ENCODE measurements around the gene ACAP1. TPM values are rescaled to one million over a fixed set of nuclear protein-coding genes. Genes with fewer than 3 reads are reported as not detected.

ACAP1 gene
- total RNA-seq, 1 experiment from 2014 or later, result 58.6 TPM

GRCh38 chr17:7325031-7325528, 11.2 kb upstream of the ACAP1 start:
- TF ChIP-seq CTCF (IDR thresholded peaks at IDR 0.05) (no peak), NR3C1 (CRISPR knock-in tag; conservative IDR thresholded peaks at IDR 0.05; ENCODE audit: low read depth) (no peak), ETV6 (CRISPR knock-in tag; IDR thresholded peaks at IDR 0.05) (no peak), IRF2 (CRISPR knock-in tag; IDR thresholded peaks at IDR 0.05; ENCODE audit: borderline replicate concordance, low read depth) (no peak), USF1 (CRISPR knock-in tag; IDR thresholded peaks at IDR 0.05) (no peak), RORB (CRISPR knock-in tag; IDR thresholded peaks at IDR 0.05) (no peak), ZNF396 (CRISPR knock-in tag; IDR thresholded peaks at IDR 0.05; ENCODE audit: borderline replicate concordance) (no peak), ZNF532 (CRISPR knock-in tag; IDR thresholded peaks at IDR 0.05; ENCODE audit: borderline replicate concordance) (no peak), TEAD1 (CRISPR knock-in tag; IDR thresholded peaks at IDR 0.05) (no peak), HMGXB4 (CRISPR knock-in tag; IDR thresholded peaks at IDR 0.05) (no peak), NR1H2 (CRISPR knock-in tag; IDR thresholded peaks at IDR 0.05) (no peak), ZNF138 (CRISPR knock-in tag; conservative IDR thresholded peaks at IDR 0.05) (no peak), CDX4 (CRISPR knock-in tag; IDR thresholded peaks at IDR 0.05; ENCODE audit: borderline replicate concordance) (no peak), EMX1 (CRISPR knock-in tag; IDR thresholded peaks at IDR 0.05) (no peak), TEAD4 (CRISPR knock-in tag; IDR thresholded peaks at IDR 0.05) (no peak), ZNF263 (CRISPR knock-in tag; IDR thresholded peaks at IDR 0.05; ENCODE audit: low read depth) (no peak)
- H3K4me1 Mint-ChIP-seq, result peaks cover 12% of the 10 kb centered on the region
- H3K27ac Mint-ChIP-seq, result no peak overlapping the region
- H3K9me3 Mint-ChIP-seq, result no peaks in the 10 kb centered on the region
- H3K36me3 Mint-ChIP-seq, result peaks cover 43% of the 10 kb centered on the region
- CTCF ChIA-PET, result interaction anchor here (0.8 to 2.3 kb wide), 4 partner anchors 11 to 235 kb away, joined by 3 to 12 read pairs (median 6); partner anchors contain the start of gene ACAP1
- no peak for DNase-seq (ENCODE audit: low spot score)
- POLR2A ChIA-PET, result no interaction called here
- H3K4me3 Mint-ChIP-seq, result no peak overlapping the region
- ATAC-seq, result no peak
- H3K27me3 Mint-ChIP-seq (ENCODE audit: low read depth), result no peaks in the 10 kb centered on the region

GRCh38 chr17:7326186-7326585, 10.1 kb upstream of the ACAP1 start:
- no peak for ATAC-seq
- H3K4me1 Mint-ChIP-seq, result peaks cover 16% of the 10 kb centered on the region
- POLR2A ChIA-PET, result no interaction called here
- no peaks in the 10 kb centered on the region for H3K9me3 Mint-ChIP-seq
- peaks cover 34% of the 10 kb centered on the region for H3K36me3 Mint-ChIP-seq
- no peak overlapping the region for H3K4me3 Mint-ChIP-seq
- H3K27me3 Mint-ChIP-seq (ENCODE audit: low read depth), result no peaks in the 10 kb centered on the region
- H3K27ac Mint-ChIP-seq, result no peak overlapping the region
- no peak for DNase-seq (ENCODE audit: low spot score)
- CTCF ChIA-PET, result interaction anchor here (0.7 to 2.3 kb wide), 2 partner anchors 18 to 46 kb away, joined by 4 to 6 read pairs; no protein-coding TSS in a partner anchor
- no peak for TF ChIP-seq PREB (CRISPR knock-in tag; IDR thresholded peaks at IDR 0.05; ENCODE audit: borderline replicate concordance)
- TF ChIP-seq ZNF317 (CRISPR knock-in tag; IDR thresholded peaks at IDR 0.05; ENCODE audit: borderline replicate concordance, low read depth), result no peak
- no peak for TF ChIP-seq ZNF512 (CRISPR knock-in tag; IDR thresholded peaks at IDR 0.05; ENCODE audit: borderline replicate concordance)
- TF ChIP-seq ELF4 (CRISPR knock-in tag; IDR thresholded peaks at IDR 0.05; ENCODE audit: low read depth), result no peak
